Right atrium auricular region (tissue), 2 donors: ENCODE data around the gene PACS1. TPM values are rescaled to one million over a fixed set of nuclear protein-coding genes. Genes with fewer than 3 reads are reported as not detected.

Experiments used
- DNase-seq: peaks from one replicate; pipeline ENCODE4 v3.0.0-alpha.2; 2019; ENCODE audit warnings: low spot score
- H3K27ac ChIP-seq, 2 donors: fragments of 200-600 bp; sonication (generic); 1 replicate in 1 of 2; 2 replicates in 1 of 2; pipeline ENCODE4 v1.5.1; 2016 to 2019
- H3K27me3 ChIP-seq, 2 donors: fragments of 200-600 bp; sonication (generic); one replicate each; pipeline versions ENCODE4 v1.5.1 to v1.6.0; 2017 to 2019
- H3K36me3 ChIP-seq: fragments of 200-600 bp; sonication (generic); one replicate; pipeline ENCODE4 v1.5.1; 2016
- H3K4me1 ChIP-seq, 2 donors: fragments of 200-600 bp; sonication (generic); one replicate each; pipeline versions ENCODE4 v1.5.1 to v1.6.0; 2017 to 2019
- H3K4me3 ChIP-seq, 2 donors: fragments of 200-600 bp; sonication (generic); 1 replicate in 1 of 2; 2 replicates in 1 of 2; pipeline ENCODE4 v1.5.1; 2017 to 2019; ENCODE audit warnings: mild to moderate bottlenecking in 1 of 2, moderate library complexity in 1 of 2
- H3K9me3 ChIP-seq, 2 donors: fragments of 200-600 bp; sonication (generic); one replicate each; pipeline ENCODE4 v1.5.1; 2019
- CTCF ChIP-seq, 2 donors: fragments of 200-600 bp; sonication (generic); IDR thresholded peaks; one replicate each; pipeline ENCODE4 v1.5.1; 2019; ENCODE audit warnings: antibody characterized with exemption in 2 of 2
- total RNA-seq, 2 donors: library from RNA; depleted of rRNA; stranded (reverse); fragments of >200 nt; gene quantifications; one replicate each; pipeline ENCODE4 v1.1.0, GENCODE V29; 2016

Gene PACS1
- total RNA-seq, 2 donors from 2014 or later, result 47.7 to 88.9 TPM

GRCh38 chr11:66228521-66228920, 158.4 kb downstream of the PACS1 start:
- TF ChIP-seq CTCF (IDR thresholded peaks at IDR 0.05), result no peak
- H3K4me3 ChIP-seq, result no peak overlapping the region
- no peaks in the 10 kb centered on the region for H3K4me1 ChIP-seq
- H3K27me3 ChIP-seq, result no peaks in the 10 kb centered on the region
- peaks cover 54% of the 10 kb centered on the region for H3K36me3 ChIP-seq
- DNase-seq, result no peak
- H3K9me3 ChIP-seq, result no peaks in the 10 kb centered on the region
- H3K27ac ChIP-seq, result no peak overlapping the region

- peaks cover 66% of the 10 kb centered on the region for H3K36me3 ChIP-seq
- H3K4me3 ChIP-seq, result no peak overlapping the region
- no peaks in the 10 kb centered on the region for H3K9me3 ChIP-seq
- no peaks in the 10 kb centered on the region for H3K4me1 ChIP-seq
- DNase-seq, result no peak
- no peaks in the 10 kb centered on the region for H3K27me3 ChIP-seq
- TF ChIP-seq CTCF (IDR thresholded peaks at IDR 0.05), result no peak
- no peak overlapping the region for H3K27ac ChIP-seq
Measured at GRCh38 chr11:66230156-66230555, 160.1 kb downstream of the PACS1 start.

GRCh38 chr11:66230978-66231377, 160.9 kb downstream of the PACS1 start:
- H3K9me3 ChIP-seq, result no peaks in the 10 kb centered on the region
- DNase-seq, result no peak
- H3K4me1 ChIP-seq, result no peaks in the 10 kb centered on the region
- TF ChIP-seq CTCF (IDR thresholded peaks at IDR 0.05), result no peak
- H3K27ac ChIP-seq, result no peak overlapping the region
- H3K27me3 ChIP-seq, result no peaks in the 10 kb centered on the region
- peaks cover 74% of the 10 kb centered on the region for H3K36me3 ChIP-seq
- no peak overlapping the region for H3K4me3 ChIP-seq

- TF ChIP-seq CTCF (IDR thresholded peaks at IDR 0.05), result no peak
- H3K4me1 ChIP-seq, result no peaks in the 10 kb centered on the region
- no peaks in the 10 kb centered on the region for H3K27me3 ChIP-seq
- no peak overlapping the region for H3K27ac ChIP-seq
- DNase-seq, result no peak
- no peaks in the 10 kb centered on the region for H3K9me3 ChIP-seq
- peaks cover 80% of the 10 kb centered on the region for H3K36me3 ChIP-seq
- no peak overlapping the region for H3K4me3 ChIP-seq
Measured at GRCh38 chr11:66231561-66231960, 161.5 kb downstream of the PACS1 start.

- no peak for DNase-seq
- Histone ChIP-seq H3K4me3 (no peak overlapping the region), H3K27me3 (no peaks in the 10 kb centered on the region), H3K9me3 (no peaks in the 10 kb centered on the region), H3K27ac (no peak overlapping the region), H3K36me3 (peaks cover 81% of the 10 kb centered on the region), H3K4me1 (no peaks in the 10 kb centered on the region)
- no peak for TF ChIP-seq CTCF (IDR thresholded peaks at IDR 0.05)
Measured at GRCh38 chr11:66232769-66233168, 162.7 kb downstream of the PACS1 start.

GRCh38 chr11:66233301-66233700, 163.2 kb downstream of the PACS1 start:
- H3K36me3 ChIP-seq, result peaks cover 81% of the 10 kb centered on the region
- no peak for DNase-seq
- H3K9me3 ChIP-seq, result no peaks in the 10 kb centered on the region
- no peak overlapping the region for H3K27ac ChIP-seq
- no peaks in the 10 kb centered on the region for H3K27me3 ChIP-seq
- TF ChIP-seq CTCF (IDR thresholded peaks at IDR 0.05), result no peak
- H3K4me3 ChIP-seq, result no peak overlapping the region
- H3K4me1 ChIP-seq, result no peaks in the 10 kb centered on the region
